Neural cell (in vitro differentiated cells): ENCODE results near the gene BCL7B. TPM values are rescaled to one million over a fixed set of nuclear protein-coding genes. Genes with fewer than 3 reads are reported as not detected.

Experiments
- H2AFZ ChIP-seq: fragments of 200-600, 300-800 bp; sonication (generic), shearing (Covaris generic); 2 replicates; pipeline ENCODE4 v1.6.0; 2014; ENCODE audit warnings: low read depth, mild to moderate bottlenecking, antibody characterized with exemption, low read length, moderate library complexity
- H3F3A ChIP-seq: fragments of 200-600 bp; shearing (Covaris generic); 2 replicates; pipeline ENCODE4 v1.6.1; 2016; ENCODE audit warnings: mild to moderate bottlenecking, moderate library complexity, mixed read lengths, antibody characterized with exemption, low read length; ENCODE audit not compliant: insufficient read depth, poor library complexity, severe bottlenecking
- H3K27ac ChIP-seq: fragments of 200-600, 300-800 bp; sonication (generic), shearing (Covaris generic); 2 replicates; pipeline ENCODE4 v1.5.1; 2014; ENCODE audit warnings: mild to moderate bottlenecking, low read length, moderate library complexity
- H3K27me3 ChIP-seq: fragments of 300-800, 200-600 bp; sonication (generic), shearing (Covaris generic); 2 replicates; pipeline ENCODE4 v1.6.0; 2014; ENCODE audit warnings: mild to moderate bottlenecking, low read depth, low read length, moderate library complexity; ENCODE audit not compliant: insufficient read depth
- H3K36me3 ChIP-seq: fragments of 300-800, 200-600 bp; sonication (generic), shearing (Covaris generic); 2 replicates; pipeline ENCODE4 v1.5.1; 2014; ENCODE audit warnings: mild to moderate bottlenecking, antibody characterized with exemption, low read length, moderate library complexity; ENCODE audit not compliant: insufficient read depth
- H3K4me2 ChIP-seq: fragments of 300-800, 200-600 bp; sonication (generic), shearing (Covaris generic); 2 replicates; pipeline ENCODE4 v1.6.0; 2014; ENCODE audit warnings: mild to moderate bottlenecking, low read length
- H3K4me3 ChIP-seq: fragments of 300-800, 200-600 bp; sonication (generic), shearing (Covaris generic); 2 replicates; pipeline ENCODE4 v1.5.1; 2014; ENCODE audit warnings: mild to moderate bottlenecking, low read length, moderate library complexity
- H3K79me2 ChIP-seq: fragments of 200-600 bp; shearing (Covaris generic); replicated peaks from 2 replicates; pipeline ENCODE4 v1.6.0; 2014; ENCODE audit warnings: mild to moderate bottlenecking, low read length, moderate library complexity; ENCODE audit not compliant: insufficient read depth
- H3K9ac ChIP-seq: fragments of 300-800, 200-600 bp; sonication (generic), shearing (Covaris generic); 2 replicates; pipeline ENCODE4 v1.6.1; 2016; ENCODE audit warnings: mild to moderate bottlenecking, low read length, mixed read lengths
- H3K9me2 ChIP-seq: fragments of 200-600 bp; shearing (Covaris generic); 2 replicates; pipeline ENCODE4 v1.6.1; 2016; ENCODE audit warnings: mild to moderate bottlenecking, low read length, mixed read lengths; ENCODE audit not compliant: insufficient read depth
- H3K9me3 ChIP-seq: fragments of 200-600, 300-800 bp; sonication (generic), shearing (Covaris generic); 2 replicates; pipeline ENCODE4 v1.6.1; 2016; ENCODE audit warnings: mild to moderate bottlenecking, mixed run types, low read length, moderate library complexity, mixed read lengths
- H4K20me1 ChIP-seq: fragments of 200-600 bp; shearing (Covaris generic); 2 replicates; pipeline ENCODE4 v1.6.1; 2016; ENCODE audit warnings: mild to moderate bottlenecking, mixed run types; ENCODE audit not compliant: insufficient read depth
- CTCF ChIP-seq: fragments of 450-650 bp; IDR thresholded peaks from 2 replicates; pipeline ENCODE4 v1.5.1; 2014; ENCODE audit warnings: antibody characterized with exemption, mild to moderate bottlenecking, moderate library complexity; ENCODE audit not compliant: poor library complexity, severe bottlenecking
- EP300 ChIP-seq: fragments of 450-650 bp; conservative IDR thresholded peaks from 2 replicates; pipeline ENCODE4 v1.6.1; 2014; ENCODE audit warnings: antibody characterized with exemption, mild to moderate bottlenecking, moderate library complexity; ENCODE audit not compliant: poor library complexity, severe bottlenecking
- EZH2 ChIP-seq: fragments of 200-600, 300-800 bp; shearing (Covaris generic), sonication (generic); IDR thresholded peaks from 2 replicates; pipeline ENCODE4 v1.6.1; 2014; ENCODE audit warnings: antibody characterized with exemption, low read length, borderline replicate concordance, mild to moderate bottlenecking; ENCODE audit not compliant: insufficient read depth, poor library complexity, severe bottlenecking
- MXI1 ChIP-seq: fragments of 450-650 bp; conservative IDR thresholded peaks from 2 replicates; pipeline ENCODE4 v1.6.1; 2014; ENCODE audit warnings: antibody characterized with exemption, mild to moderate bottlenecking; ENCODE audit not compliant: poor library complexity, severe bottlenecking
- POLR2AphosphoS5 ChIP-seq: IDR thresholded peaks from 2 replicates; pipeline ENCODE4 v1.6.1; 2012
- RAD21 ChIP-seq: fragments of 450-650 bp; conservative IDR thresholded peaks from 2 replicates; pipeline ENCODE4 v1.6.1; 2014; ENCODE audit warnings: antibody characterized with exemption, mild to moderate bottlenecking, moderate library complexity
- REST ChIP-seq: IDR thresholded peaks from 2 replicates; pipeline ENCODE4 v1.6.1; 2012; ENCODE audit warnings: borderline replicate concordance
- SMC3 ChIP-seq: fragments of 450-650 bp; conservative IDR thresholded peaks from 2 replicates; pipeline ENCODE4 v1.6.1; 2014; ENCODE audit warnings: antibody characterized with exemption, mild to moderate bottlenecking, moderate library complexity; ENCODE audit not compliant: poor library complexity
- TAF1 ChIP-seq: IDR thresholded peaks from 2 replicates; pipeline ENCODE4 v1.6.1; 2012; ENCODE audit warnings: low read depth
- polyA plus RNA-seq: library from polyadenylated mRNA; depleted of rRNA; stranded (reverse); fragments of >200 nt; gene quantifications from 2 replicates; pipeline ENCODE4 v1.2.3, GENCODE V29; 2014

BCL7B gene
- polyA plus RNA-seq, 1 donor from 2014 or later = 23.6 TPM

- H3K9ac ChIP-seq = no peak overlapping the region
- TF ChIP-seq EZH2 (no peak), TAF1 (no peak), REST (no peak), CTCF (no peak), POLR2AphosphoS5 (no peak), RAD21 (no peak), EP300 (no peak), MXI1 (no peak), SMC3 (no peak)
- H4K20me1 ChIP-seq = no peaks in the 10 kb centered on the region
- H2AFZ ChIP-seq = no peak overlapping the region
- no peaks in the 10 kb centered on the region for H3F3A ChIP-seq
- no peaks in the 10 kb centered on the region for H3K27me3 ChIP-seq
- no peak overlapping the region for H3K4me3 ChIP-seq
- no peak overlapping the region for H3K27ac ChIP-seq
- H3K9me3 ChIP-seq = no peaks in the 10 kb centered on the region
- H3K79me2 ChIP-seq = no peaks in the 10 kb centered on the region
- no peaks in the 10 kb centered on the region for H3K36me3 ChIP-seq
- H3K9me2 ChIP-seq = no peaks in the 10 kb centered on the region
- H3K4me2 ChIP-seq = no peak overlapping the region
Observed at GRCh38 chr7:73596191-73597065, 38.9 kb upstream of the BCL7B start.

DNA sequence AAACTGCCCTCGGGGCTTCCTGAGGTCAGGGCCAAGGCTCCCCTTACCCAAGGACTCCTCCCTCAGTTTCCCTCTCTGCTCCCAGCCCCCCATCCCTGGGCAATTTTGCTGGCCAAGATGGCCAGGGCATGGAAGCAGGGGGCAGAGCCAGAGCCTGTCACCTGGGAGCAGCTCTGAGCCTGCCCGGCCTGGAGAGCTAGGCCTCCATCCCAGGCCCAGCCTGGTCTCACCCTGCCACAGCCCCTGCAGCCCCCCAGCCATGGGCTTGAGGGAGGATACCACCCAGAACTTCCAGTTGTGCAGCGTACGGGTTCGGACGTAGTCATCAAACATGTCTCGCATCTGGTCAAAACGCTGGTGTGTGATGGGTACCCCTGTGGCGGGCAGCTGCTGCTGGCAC lies 37.9 kb upstream of the BCL7B start:
- TF ChIP-seq CTCF = no peak

More for the DNA sequence above, 37.9 kb upstream of the BCL7B start:
- Histone ChIP-seq H3K27ac (no peak overlapping the region), H3K9me3 (no peaks in the 10 kb centered on the region), H3K4me3 (no peak overlapping the region), H3K36me3 (no peaks in the 10 kb centered on the region), H3K27me3 (no peaks in the 10 kb centered on the region), H2AFZ (no peak overlapping the region), H3K9me2 (no peaks in the 10 kb centered on the region), H3K4me2 (no peak overlapping the region), H3F3A (no peaks in the 10 kb centered on the region), H4K20me1 (no peaks in the 10 kb centered on the region), H3K79me2 (no peaks in the 10 kb centered on the region), H3K9ac (no peak overlapping the region)
